Astrocyte (in vitro differentiated cells and primary cell): ENCODE measurements around the gene CELF2.

ENCODE experiments used
- CTCF ChIP-seq: IDR thresholded peaks from 2 replicates; pipeline ENCODE4 v1.5.1; 2011; ENCODE audit warnings: low read depth, mild to moderate bottlenecking, inconsistent platforms, low read length, moderate library complexity; ENCODE audit not compliant: insufficient read depth
- EZH2 ChIP-seq: IDR thresholded peaks from 2 replicates; pipeline ENCODE4 v1.6.1; 2012; ENCODE audit warnings: mild to moderate bottlenecking, low read length, inconsistent platforms; ENCODE audit not compliant: insufficient read depth

DNA sequence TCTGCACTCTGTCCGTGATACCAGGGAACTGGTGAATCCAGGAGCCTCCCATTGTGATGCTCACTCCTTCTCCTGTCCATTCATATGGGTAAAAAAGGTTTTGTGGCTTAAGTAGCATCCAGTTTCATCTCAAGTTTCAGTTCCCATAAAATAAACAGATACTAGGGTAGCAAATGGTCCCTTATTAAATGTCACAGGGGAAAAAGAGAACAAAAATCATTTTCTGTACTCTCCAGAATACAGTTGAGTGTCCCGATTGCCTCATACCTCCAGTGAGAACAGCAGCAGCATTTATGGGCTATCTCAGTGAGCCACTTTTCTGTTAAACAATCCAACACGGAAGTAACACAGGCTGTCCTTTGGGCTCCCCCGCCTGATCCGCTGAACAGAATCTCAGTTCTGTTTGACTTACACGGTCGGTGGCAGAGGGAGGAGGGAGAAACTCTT, 179.6 kb downstream of the CELF2 start:
- no peak for TF ChIP-seq CTCF
- no peak for TF ChIP-seq EZH2
